Ishikawa (cell line): ENCODE data around the gene DACH1.

Experiments used
- CEBPB ChIP-seq: IDR thresholded peaks from 2 replicates; pipeline ENCODE4 v1.6.1; 2012
- CREB1 ChIP-seq: IDR thresholded peaks from 2 replicates; pipeline ENCODE4 v1.6.1; 2012; ENCODE audit warnings: low read depth
- EGR1 ChIP-seq: IDR thresholded peaks from 2 replicates; pipeline ENCODE4 v1.6.1; 2012
- EP300 ChIP-seq: IDR thresholded peaks from 2 replicates; pipeline ENCODE4 v1.6.1; 2012; ENCODE audit warnings: borderline replicate concordance
- FOXM1 ChIP-seq: IDR thresholded peaks from 2 replicates; pipeline ENCODE4 v1.6.1; 2012; ENCODE audit warnings: low read depth, borderline replicate concordance
- MAX ChIP-seq: IDR thresholded peaks from 2 replicates; pipeline ENCODE4 v1.6.1; 2012
- NFIC ChIP-seq: IDR thresholded peaks from 2 replicates; pipeline ENCODE4 v1.6.1; 2012
- RAD21 ChIP-seq: IDR thresholded peaks from 2 replicates; pipeline ENCODE4 v1.6.1; 2012; ENCODE audit warnings: low read depth
- REST ChIP-seq: IDR thresholded peaks from 2 replicates; pipeline ENCODE4 v1.6.1; 2012; ENCODE audit warnings: low read depth, mild to moderate bottlenecking
- TAF1 ChIP-seq: IDR thresholded peaks from 2 replicates; pipeline ENCODE4 v1.6.1; 2012; ENCODE audit warnings: low read depth, mild to moderate bottlenecking
- TCF12 ChIP-seq: IDR thresholded peaks from 2 replicates; pipeline ENCODE4 v1.6.1; 2012; ENCODE audit warnings: low read depth
- TEAD4 ChIP-seq: IDR thresholded peaks from 2 replicates; pipeline ENCODE4 v1.6.1; 2012
- USF1 ChIP-seq: IDR thresholded peaks from 2 replicates; pipeline ENCODE4 v1.6.1; 2012
- YY1 ChIP-seq: IDR thresholded peaks from 2 replicates; pipeline ENCODE4 v1.6.1; 2012; ENCODE audit warnings: low read depth
- ZBTB7A ChIP-seq: IDR thresholded peaks from 2 replicates; pipeline ENCODE4 v1.6.1; 2012; ENCODE audit warnings: low read depth

DACH1 gene

GRCh38 chr13:71408416-71408815 is 458.6 kb downstream of the DACH1 start:
- no peak for TF ChIP-seq YY1

GRCh38 chr13:71399631-71400215 is 467.3 kb downstream of the DACH1 start:
- TF ChIP-seq NFIC (no peak), FOXM1 (no peak), YY1 (no peak), CREB1 (no peak), TEAD4 (no peak), RAD21 (no peak), TAF1 (no peak), EP300 (no peak), USF1 (no peak), ZBTB7A (no peak), TCF12 (no peak), CEBPB (no peak), EGR1 (no peak), REST (no peak), MAX (no peak)

- TF ChIP-seq CEBPB (no peak), NFIC (no peak), ZBTB7A (no peak), TEAD4 (no peak), FOXM1 (no peak), RAD21 (no peak), USF1 (no peak), EP300 (no peak), REST (no peak), TCF12 (no peak), TAF1 (no peak), EGR1 (no peak), CREB1 (no peak)
Measured at GRCh38 chr13:71396149-71396548, 470.9 kb downstream of the DACH1 start.

GRCh38 chr13:71395053-71395452 is 472.0 kb downstream of the DACH1 start:
- no peak for TF ChIP-seq EP300
- no peak for TF ChIP-seq USF1
- TF ChIP-seq TAF1 = no peak
- no peak for TF ChIP-seq RAD21
- no peak for TF ChIP-seq ZBTB7A
- TF ChIP-seq TEAD4 = no peak
- no peak for TF ChIP-seq YY1
- TF ChIP-seq FOXM1 = no peak
- TF ChIP-seq CREB1 = no peak
- no peak for TF ChIP-seq EGR1
- no peak for TF ChIP-seq REST
- TF ChIP-seq MAX = no peak
